ENCODE results near the gene CD34. TPM values are rescaled to one million over a fixed set of nuclear protein-coding genes. Genes with fewer than 3 reads are reported as not detected.
A peak's percentile ranks its signal among the peaks of the same experiment; 100 is the strongest.

Gene CD34
- total RNA-seq, 1 donor from 2014 or later, result not detected

DNA sequence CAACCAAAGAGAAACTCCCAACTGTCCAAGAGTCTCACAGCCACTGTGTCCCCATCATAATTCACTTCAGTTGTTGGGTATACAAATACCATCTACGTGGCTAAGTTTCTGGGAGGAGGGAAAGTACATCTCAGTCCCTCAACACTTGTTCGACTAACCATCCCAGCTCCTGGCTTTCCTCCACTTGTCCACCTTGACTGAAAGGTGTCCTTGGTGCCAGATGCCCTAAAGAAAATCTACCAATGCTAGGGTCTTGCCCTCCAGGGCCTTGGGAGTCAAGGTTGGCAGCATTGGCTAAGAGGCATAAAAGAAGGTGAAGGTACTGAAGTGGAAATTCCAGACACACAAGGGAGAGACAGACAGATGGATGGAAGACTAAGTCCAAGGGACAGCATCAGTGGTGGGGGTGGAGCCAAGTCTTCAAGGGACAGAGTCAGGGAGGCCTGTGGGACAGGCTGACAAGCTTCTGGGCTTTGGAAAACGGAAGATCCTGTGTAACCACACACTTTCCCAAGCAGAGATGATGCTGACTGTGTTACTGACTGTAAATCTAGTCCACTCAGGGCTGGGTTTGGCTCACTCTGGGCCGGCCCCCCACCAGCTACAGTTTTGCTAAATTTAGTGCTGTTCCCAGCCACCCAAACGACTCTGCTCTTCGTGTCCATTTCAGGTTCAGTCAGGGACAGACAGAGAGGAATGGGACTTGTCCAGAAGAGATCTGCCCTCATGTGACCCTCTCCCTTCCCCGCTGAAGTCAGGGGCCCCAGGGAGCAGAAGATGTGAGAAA, 60.1 kb downstream of the CD34 start:
- Mint-ChIP-seq H3K9me3 (ENCODE audit: unreplicated experiment) (no peaks in the 10 kb centered on the region), H3K27me3 (ENCODE audit: unreplicated experiment) (no peaks in the 10 kb centered on the region), H3K4me3 (ENCODE audit: unreplicated experiment) (no peak overlapping the region), H3K36me3 (ENCODE audit: unreplicated experiment) (no peaks in the 10 kb centered on the region), H3K27ac (ENCODE audit: unreplicated experiment) (no peak overlapping the region), H3K4me1 (ENCODE audit: unreplicated experiment) (peaks cover 20% of the 10 kb centered on the region)
- no peak for TF ChIP-seq CTCF (IDR thresholded peaks at IDR 0.05)
- no peak for DNase-seq (ENCODE audit: extremely low spot score, unreplicated experiment)

DNA sequence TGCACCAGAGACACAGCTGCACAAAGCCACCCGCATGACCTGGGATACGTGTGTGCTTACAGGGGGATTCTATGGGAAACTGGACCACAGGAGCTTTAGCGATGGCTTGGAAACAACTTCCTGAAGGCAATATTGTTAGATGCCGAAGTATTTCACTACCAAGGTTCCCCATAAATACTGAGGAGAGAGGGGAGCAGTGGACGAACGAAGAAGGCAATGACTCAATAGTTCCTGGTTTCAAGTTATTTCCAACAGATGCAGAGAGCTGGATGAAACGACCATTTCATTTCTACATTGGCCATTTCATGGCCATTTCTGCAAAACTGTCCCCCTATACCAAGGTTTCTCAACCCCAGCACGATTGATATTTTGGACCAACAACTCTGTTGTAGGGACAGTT, 61.3 kb downstream of the CD34 start:
- DNase-seq (ENCODE audit: extremely low spot score, unreplicated experiment), result no peak
- Mint-ChIP-seq H3K4me1 (ENCODE audit: unreplicated experiment) (peaks cover 20% of the 10 kb centered on the region), H3K4me3 (ENCODE audit: unreplicated experiment) (no peak overlapping the region), H3K9me3 (ENCODE audit: unreplicated experiment) (no peaks in the 10 kb centered on the region), H3K27ac (ENCODE audit: unreplicated experiment) (no peak overlapping the region), H3K36me3 (ENCODE audit: unreplicated experiment) (no peaks in the 10 kb centered on the region), H3K27me3 (ENCODE audit: unreplicated experiment) (no peaks in the 10 kb centered on the region)
- no peak for TF ChIP-seq CTCF (IDR thresholded peaks at IDR 0.05)

DNA sequence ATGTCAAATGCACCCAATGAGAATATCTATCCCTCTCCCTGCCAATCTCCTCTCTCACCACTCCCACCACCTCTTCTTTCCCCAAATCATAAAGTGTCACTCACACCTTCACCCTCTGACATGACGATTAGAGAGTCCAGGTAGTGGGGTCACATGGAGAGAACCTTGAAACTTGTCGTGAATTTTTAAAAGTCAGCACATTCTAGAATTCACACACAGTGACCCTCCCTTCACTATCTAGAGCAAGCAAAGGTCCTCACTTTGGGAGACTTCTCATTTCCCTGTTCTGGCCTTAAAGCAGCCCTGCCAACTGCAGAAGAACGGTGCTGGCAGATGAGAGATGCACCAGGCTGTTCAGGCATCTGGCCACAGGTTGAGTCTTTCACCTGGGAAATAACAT, 61.9 kb downstream of the CD34 start:
- H3K27me3 Mint-ChIP-seq (ENCODE audit: unreplicated experiment), result no peaks in the 10 kb centered on the region
- H3K4me3 Mint-ChIP-seq (ENCODE audit: unreplicated experiment), result no peak overlapping the region
- no peak for DNase-seq (ENCODE audit: extremely low spot score, unreplicated experiment)
- peaks cover 20% of the 10 kb centered on the region for H3K4me1 Mint-ChIP-seq (ENCODE audit: unreplicated experiment)
- H3K36me3 Mint-ChIP-seq (ENCODE audit: unreplicated experiment), result no peaks in the 10 kb centered on the region
- H3K27ac Mint-ChIP-seq (ENCODE audit: unreplicated experiment), result peak overlapping the region; percentile 48
- H3K9me3 Mint-ChIP-seq (ENCODE audit: unreplicated experiment), result no peaks in the 10 kb centered on the region
- TF ChIP-seq CTCF (IDR thresholded peaks at IDR 0.05), result no peak

GRCh38 chr1:207848234-207848633, 62.7 kb downstream of the CD34 start:
- H3K27ac Mint-ChIP-seq (ENCODE audit: unreplicated experiment), result peak overlapping the region; percentile 79
- no peak overlapping the region for H3K4me3 Mint-ChIP-seq (ENCODE audit: unreplicated experiment)
- DNase-seq (ENCODE audit: extremely low spot score, unreplicated experiment), result no peak
- no peaks in the 10 kb centered on the region for H3K27me3 Mint-ChIP-seq (ENCODE audit: unreplicated experiment)
- no peak for TF ChIP-seq CTCF (IDR thresholded peaks at IDR 0.05)
- peaks cover 20% of the 10 kb centered on the region for H3K4me1 Mint-ChIP-seq (ENCODE audit: unreplicated experiment)
- no peaks in the 10 kb centered on the region for H3K9me3 Mint-ChIP-seq (ENCODE audit: unreplicated experiment)
- H3K36me3 Mint-ChIP-seq (ENCODE audit: unreplicated experiment), result peaks cover 3% of the 10 kb centered on the region

- Mint-ChIP-seq H3K9me3 (ENCODE audit: unreplicated experiment) (no peaks in the 10 kb centered on the region), H3K4me1 (ENCODE audit: unreplicated experiment) (peaks cover 20% of the 10 kb centered on the region), H3K27me3 (ENCODE audit: unreplicated experiment) (no peaks in the 10 kb centered on the region), H3K4me3 (ENCODE audit: unreplicated experiment) (no peak overlapping the region), H3K36me3 (ENCODE audit: unreplicated experiment) (peaks cover 3% of the 10 kb centered on the region), H3K27ac (ENCODE audit: unreplicated experiment) (no peak overlapping the region)
- DNase-seq (ENCODE audit: extremely low spot score, unreplicated experiment), result no peak
- TF ChIP-seq CTCF (IDR thresholded peaks at IDR 0.05), result no peak
These were observed 63.8 kb downstream of the CD34 start for GRCh38 chr1:207847116-207847515.

All from osteocyte (in vitro differentiated cells).